ENCODE measurements around the gene DRAM1. TPM values are rescaled to one million over a fixed set of nuclear protein-coding genes. Genes with fewer than 3 reads are reported as not detected.
"Not testable (repeated sequence)": the region's sequence is repeated elsewhere in the genome, so short reads cannot be mapped to it uniquely, and the experiment has no call there.

Gene DRAM1
- total RNA-seq, 1 donor from 2014 or later, result 4.7 TPM

- DNase-seq, result no peak
Observed at GRCh38 chr12:101908395-101908794, 31.0 kb downstream of the DRAM1 start.

DNA sequence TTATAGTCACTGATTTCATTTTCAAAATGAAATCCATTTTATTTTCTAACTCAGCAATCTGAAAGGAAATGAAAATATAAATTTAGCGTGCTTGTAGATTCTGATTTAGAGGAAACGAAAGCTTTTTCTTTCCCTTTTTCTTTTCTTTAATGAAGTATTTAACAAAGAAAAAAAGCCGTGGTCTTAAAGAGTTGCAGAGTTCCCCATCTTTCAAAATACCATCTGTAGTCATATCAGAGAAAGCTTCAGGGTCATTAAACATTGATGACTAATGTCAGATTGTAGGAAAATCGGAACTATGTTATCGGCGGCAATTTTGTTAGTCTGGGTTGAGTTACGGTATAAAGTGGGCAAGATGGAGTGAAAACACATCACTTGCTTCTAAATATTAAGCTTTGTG lies 32.3 kb downstream of the DRAM1 start:
- no peak for DNase-seq

- no peak for DNase-seq
Observed at GRCh38 chr12:101915841-101916240, 38.5 kb downstream of the DRAM1 start.

- not testable (repeated sequence) for DNase-seq
Observed at GRCh38 chr12:101918805-101919204, 41.4 kb downstream of the DRAM1 start.

DNA sequence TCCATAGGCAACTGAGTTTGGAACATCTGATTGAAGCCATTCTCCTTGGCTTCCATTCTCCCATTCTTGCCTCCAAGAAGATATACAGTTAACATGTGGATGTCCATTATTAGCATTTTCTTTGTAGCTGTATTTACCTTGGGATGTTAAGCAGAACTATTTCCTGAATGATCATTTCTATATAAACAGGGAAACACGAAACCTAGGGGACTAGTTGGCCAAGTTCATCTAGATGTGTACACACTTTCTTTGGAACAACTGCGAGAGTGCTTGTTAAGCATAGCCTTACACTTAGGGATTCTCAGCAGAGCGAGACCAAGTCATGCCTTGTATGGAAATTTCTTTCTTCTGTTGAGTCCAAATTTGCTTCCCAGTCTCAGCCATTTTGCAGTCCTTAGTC lies 42.1 kb downstream of the DRAM1 start:
- no peak for DNase-seq

DNA sequence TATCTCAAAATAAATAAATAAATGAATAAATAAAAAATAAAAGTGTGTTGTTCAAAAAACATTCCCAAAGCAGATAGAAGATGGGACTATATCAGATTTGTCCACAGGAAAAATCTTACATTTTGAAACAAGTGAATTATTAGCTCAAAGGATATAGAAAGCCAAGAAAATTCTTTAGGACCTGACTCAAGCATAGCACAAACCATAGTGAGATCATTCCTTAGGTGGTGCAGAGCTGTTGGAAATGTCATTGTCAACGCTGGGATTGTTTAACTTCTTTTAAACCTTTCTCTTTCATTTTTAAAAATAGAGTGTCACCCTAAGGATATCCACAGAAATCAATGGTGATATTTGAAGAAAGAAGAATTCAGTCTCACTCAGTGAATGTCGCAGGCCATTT lies 43.5 kb downstream of the DRAM1 start:
- no peak for DNase-seq

DNA sequence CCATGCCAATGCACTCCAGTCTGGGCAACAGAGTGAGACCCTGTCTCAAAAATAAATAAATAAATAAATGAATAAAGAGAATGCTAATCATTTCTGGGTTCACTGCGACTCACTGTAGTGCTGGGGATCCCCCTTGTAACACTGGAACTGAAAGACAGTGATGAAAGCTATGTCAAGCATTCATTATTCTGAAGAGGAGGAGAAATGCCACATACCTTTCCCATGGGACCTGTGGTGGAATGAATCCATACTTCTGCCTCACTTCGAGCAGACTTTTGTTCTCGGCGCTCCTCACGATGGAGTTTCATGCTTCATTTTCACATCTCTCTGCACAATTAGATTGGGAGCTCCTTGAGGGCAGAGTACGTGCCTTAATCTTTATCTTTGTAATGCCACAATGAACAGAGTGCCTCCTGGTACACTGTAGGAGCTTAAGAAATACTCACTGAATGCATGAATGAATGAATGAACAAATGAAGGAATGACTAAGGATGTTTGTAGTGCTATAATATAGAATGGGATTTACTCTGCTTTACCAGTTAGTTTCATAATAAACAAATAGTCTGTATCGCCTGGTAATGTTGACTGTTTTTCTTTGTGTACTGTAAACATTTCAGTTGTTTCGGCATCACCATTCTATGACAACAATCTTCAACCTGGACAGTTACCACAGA lies 45.8 kb downstream of the DRAM1 start:
- no peak for DNase-seq

DNA sequence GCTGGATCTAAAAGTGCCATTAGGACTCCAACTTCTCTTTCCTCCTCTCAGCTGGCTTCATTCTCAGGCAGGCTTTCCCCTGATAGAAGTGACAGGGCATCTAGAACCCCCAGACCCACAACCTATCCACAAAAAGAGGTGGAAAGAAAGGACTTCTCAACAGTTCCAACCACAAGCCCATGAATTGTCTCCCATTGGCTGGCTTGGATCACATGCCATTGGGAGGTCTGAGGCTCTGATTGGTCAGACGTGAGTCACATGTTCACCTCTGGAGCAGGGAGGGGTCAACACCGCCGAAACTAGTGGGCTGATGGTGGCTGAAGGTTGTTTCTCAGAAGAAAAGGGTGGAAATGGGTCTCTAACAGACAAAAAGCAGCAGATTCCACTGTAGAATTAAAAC lies 47.2 kb downstream of the DRAM1 start:
- DNase-seq, result no peak

- DNase-seq, result no peak
Observed at GRCh38 chr12:101925361-101925760, 48.0 kb downstream of the DRAM1 start.

DNA sequence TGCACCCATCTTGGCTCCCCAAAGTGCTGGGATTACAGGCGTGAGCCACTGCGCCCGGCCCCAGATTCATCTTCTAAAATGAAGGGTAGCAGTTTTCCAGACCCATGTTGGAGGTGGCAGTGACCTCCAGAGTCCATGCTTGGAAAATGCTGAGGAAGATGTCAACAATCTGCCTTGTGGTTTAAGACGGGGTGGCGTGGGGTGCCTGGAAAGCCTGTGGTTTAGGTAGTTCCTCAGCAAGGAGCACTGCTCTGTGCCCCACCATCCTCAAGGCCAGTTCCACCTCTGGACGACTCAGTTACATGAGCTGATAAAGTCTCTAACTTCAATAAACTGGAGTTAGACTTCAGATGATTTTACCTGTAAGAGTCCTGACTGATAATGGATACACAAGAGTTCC lies 48.6 kb downstream of the DRAM1 start:
- no peak for DNase-seq

DNA sequence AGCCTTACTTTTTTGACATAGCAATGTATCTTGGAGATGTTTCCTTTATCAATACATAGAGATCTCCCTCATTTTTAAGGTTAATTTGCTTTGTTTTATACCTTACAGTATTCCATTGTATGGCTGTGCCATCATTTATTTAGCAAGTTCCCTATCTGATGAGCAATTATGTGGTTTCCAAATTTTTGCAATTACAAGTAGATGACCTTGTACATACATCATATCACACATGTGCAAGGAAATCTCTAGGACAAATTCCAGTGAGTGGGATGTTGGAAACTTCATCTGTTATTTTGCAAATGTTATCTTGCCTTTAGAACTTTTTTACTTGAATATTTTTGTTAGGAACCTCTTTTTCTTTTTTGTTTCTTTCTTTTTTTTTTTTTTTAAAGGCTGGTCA lies 49.7 kb downstream of the DRAM1 start:
- DNase-seq, result no peak

DNA sequence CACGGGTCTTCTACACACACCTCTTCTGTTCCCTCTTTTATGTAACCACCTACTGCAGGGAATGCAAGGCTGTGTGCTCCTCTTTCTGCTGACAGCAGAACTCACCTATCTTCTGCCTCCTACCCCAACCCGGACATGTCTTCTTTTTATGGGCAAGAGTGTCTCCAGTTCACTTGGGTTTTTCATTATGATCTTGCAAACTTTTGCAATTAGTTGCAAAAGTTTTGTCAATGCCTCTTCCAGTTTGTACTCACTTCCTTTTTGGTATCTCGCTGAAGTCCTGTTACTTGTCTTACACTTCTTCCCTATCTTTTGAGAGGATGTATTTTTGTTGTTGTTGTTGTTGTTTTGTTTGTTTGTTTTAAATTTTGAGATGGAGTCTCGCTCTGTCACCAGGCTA lies 50.6 kb downstream of the DRAM1 start:
- no peak for DNase-seq

DNA sequence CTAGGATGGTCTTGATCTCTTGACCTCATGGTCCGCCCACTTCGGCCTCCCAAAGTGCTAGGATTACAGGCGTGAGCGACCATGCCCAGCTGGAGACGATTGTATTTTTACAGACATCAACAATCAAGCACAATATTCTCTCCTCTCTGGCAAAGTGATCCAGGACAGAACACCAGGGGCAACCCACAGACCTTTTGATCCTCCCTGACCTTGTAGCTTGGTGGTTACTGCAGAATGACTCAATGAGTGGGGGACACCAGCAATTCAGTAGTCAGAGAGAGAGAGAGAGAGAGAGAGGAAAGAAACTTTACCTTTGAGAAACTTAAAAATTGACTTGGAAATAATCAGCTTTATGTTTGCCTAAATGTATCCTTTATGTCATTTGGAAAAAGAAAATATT lies 51.2 kb downstream of the DRAM1 start:
- DNase-seq, result no peak

DNA sequence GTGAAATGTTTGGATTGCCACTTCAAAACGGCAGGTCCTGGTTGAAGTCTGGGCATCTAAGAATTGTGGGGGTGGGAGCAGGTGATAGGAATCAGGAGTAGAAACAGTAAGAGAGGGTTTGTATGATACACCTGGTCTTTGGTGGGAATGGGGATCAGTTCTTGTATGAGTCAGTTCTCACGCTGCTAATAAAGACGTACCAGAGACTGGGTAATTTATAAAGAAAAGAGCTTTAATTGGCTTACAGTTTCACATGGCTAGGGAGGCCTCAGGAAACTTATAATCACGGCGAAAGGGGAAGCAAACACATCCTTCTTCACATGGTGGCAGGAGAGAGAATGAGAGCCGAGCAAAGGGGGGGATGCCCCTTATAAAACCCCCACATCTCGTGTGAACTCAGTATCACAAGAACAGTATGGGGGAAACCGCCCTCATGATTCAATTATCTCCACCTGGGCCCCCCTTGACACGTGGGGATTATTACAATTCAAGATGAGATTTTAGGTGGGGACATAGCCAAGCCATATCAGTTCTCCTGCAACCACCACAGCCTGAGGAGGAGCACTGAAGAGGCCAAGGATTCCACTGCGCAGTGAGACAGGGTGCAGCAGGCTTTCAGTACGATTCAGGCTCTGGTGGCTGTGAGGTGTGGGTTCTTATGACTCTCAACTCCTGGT lies 52.1 kb downstream of the DRAM1 start:
- no peak for DNase-seq

- DNase-seq, result no peak
Observed at GRCh38 chr12:101931498-101932326, 54.3 kb downstream of the DRAM1 start.

- no peak for DNase-seq
Observed at GRCh38 chr12:101933866-101934514, 56.6 kb downstream of the DRAM1 start.

GRCh38 chr12:101935890-101936746 lies 58.7 kb downstream of the DRAM1 start:
- peak; percentile 89 for DNase-seq

DNA sequence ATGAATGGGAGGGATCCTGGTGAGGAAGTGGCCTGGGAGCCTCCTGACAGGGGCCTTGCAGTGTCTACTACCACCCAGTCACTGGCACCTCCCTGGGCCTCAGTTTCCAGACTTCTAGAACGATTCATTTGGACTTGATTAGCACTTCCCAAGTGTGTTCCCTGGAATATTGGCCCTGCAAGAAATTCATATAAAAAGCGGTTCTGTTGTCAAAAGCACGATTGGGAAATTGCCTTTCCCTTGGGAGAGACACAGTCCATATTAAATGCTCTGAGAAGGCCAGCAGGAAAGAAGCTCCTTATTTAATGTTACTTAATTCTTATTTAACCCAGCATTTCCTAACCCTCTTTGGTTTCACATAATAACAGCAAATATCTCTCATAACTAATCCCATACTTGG lies 61.9 kb downstream of the DRAM1 start:
- no peak for DNase-seq

GRCh38 chr12:101939856-101940265 lies 62.5 kb downstream of the DRAM1 start:
- peak; percentile 70 for DNase-seq

- DNase-seq, result no peak
Observed at GRCh38 chr12:101940400-101940950, 63.1 kb downstream of the DRAM1 start.
